BLaER1 treated with 17β-estradiol and CSF1 and Interleukin-3, amounts not matched to agents 10 nM and 100 nM (cell line): ENCODE measurements around the gene PDE11A.
"Not testable (repeated sequence)": the region's sequence is repeated elsewhere in the genome, so short reads cannot be mapped to it uniquely, and the experiment has no call there.

Source experiments
- H3K27ac ChIP-seq, 11 experiments: shearing (Covaris generic); formaldehyde crosslinking; 2 replicates each; pipeline ENCODE4 v1.8.1; 2022
- H3K27me3 ChIP-seq, 11 experiments: shearing (Covaris generic); formaldehyde crosslinking; 2 replicates each; pipeline ENCODE4 v1.8.1; 2022
- H3K36me3 ChIP-seq, 11 experiments: shearing (Covaris generic); formaldehyde crosslinking; 2 replicates each; pipeline ENCODE4 v1.8.1; 2022
- H3K4me1 ChIP-seq, 10 experiments: shearing (Covaris generic); formaldehyde crosslinking; 2 replicates each; pipeline ENCODE4 v1.8.1; 2022
- H3K4me2 ChIP-seq, 11 experiments: shearing (Covaris generic); formaldehyde crosslinking; 2 replicates each; pipeline ENCODE4 v1.8.1; 2022
- H3K4me3 ChIP-seq, 10 experiments: shearing (Covaris generic); formaldehyde crosslinking; 2 replicates each; pipeline ENCODE4 v1.8.1; 2022
- H3K9ac ChIP-seq, 11 experiments: shearing (Covaris generic); formaldehyde crosslinking; 2 replicates each; pipeline ENCODE4 v1.8.1; 2022
- H3K9me3 ChIP-seq, 11 experiments: shearing (Covaris generic); formaldehyde crosslinking; replicated peaks in 1 of 11; 2 replicates each; pipeline ENCODE4 v1.8.1; 2022
- H4K20me1 ChIP-seq, 11 experiments: shearing (Covaris generic); formaldehyde crosslinking; 2 replicates each; pipeline ENCODE4 v1.8.1; 2022
- Cebpa-rat ChIP-seq, 11 experiments: shearing (Covaris generic); IDR thresholded peaks; 2 replicates each; pipeline ENCODE4 v1.8.1; 2022

PDE11A gene

GRCh38 chr2:177808984-177809809, 263.4 kb downstream of the PDE11A start:
- no peak overlapping the region for H3K4me2 ChIP-seq
- H3K36me3 ChIP-seq = no peaks in the 10 kb centered on the region
- no peak overlapping the region for H3K27ac ChIP-seq
- H3K4me1 ChIP-seq = no peaks in the 10 kb centered on the region
- no peaks in the 10 kb centered on the region for H3K27me3 ChIP-seq
- H4K20me1 ChIP-seq = no peaks in the 10 kb centered on the region
- no peak for TF ChIP-seq Cebpa-rat (IDR thresholded peaks at IDR 0.05)
- H3K4me3 ChIP-seq = no peak overlapping the region
- no peak overlapping the region for H3K9ac ChIP-seq
- H3K9me3 ChIP-seq = peaks cover 0 to 11% (median 5%) of the 10 kb centered on the region in 11 experiments; a peak in 9 of 22 replicates

GRCh38 chr2:177806025-177806424, 266.6 kb downstream of the PDE11A start:
- H3K9ac ChIP-seq = no peak overlapping the region
- peaks cover 0 to 11% (median 5%) of the 10 kb centered on the region in 11 experiments; a peak in 9 of 22 replicates for H3K9me3 ChIP-seq
- no peak overlapping the region for H3K27ac ChIP-seq
- H3K36me3 ChIP-seq = no peaks in the 10 kb centered on the region
- no peaks in the 10 kb centered on the region for H4K20me1 ChIP-seq
- no peak for TF ChIP-seq Cebpa-rat (IDR thresholded peaks at IDR 0.05)
- H3K4me1 ChIP-seq = no peaks in the 10 kb centered on the region
- no peak overlapping the region for H3K4me3 ChIP-seq
- H3K27me3 ChIP-seq = no peaks in the 10 kb centered on the region
- H3K4me2 ChIP-seq = no peak overlapping the region

GRCh38 chr2:177799531-177799930, 273.0 kb downstream of the PDE11A start:
- H3K9me3 ChIP-seq = no peaks in the 10 kb centered on the region
- no peaks in the 10 kb centered on the region for H3K27me3 ChIP-seq
- no peak overlapping the region for H3K4me2 ChIP-seq
- no peak for TF ChIP-seq Cebpa-rat (IDR thresholded peaks at IDR 0.05)
- no peak overlapping the region for H3K27ac ChIP-seq
- H3K9ac ChIP-seq = no peak overlapping the region
- H3K4me3 ChIP-seq = no peak overlapping the region
- H3K4me1 ChIP-seq = no peaks in the 10 kb centered on the region
- no peaks in the 10 kb centered on the region for H3K36me3 ChIP-seq
- no peaks in the 10 kb centered on the region for H4K20me1 ChIP-seq

- Histone ChIP-seq H4K20me1 (no peaks in the 10 kb centered on the region), H3K9ac (no peak overlapping the region), H3K4me3 (no peak overlapping the region), H3K4me2 (no peak overlapping the region), H3K36me3 (no peaks in the 10 kb centered on the region), H3K27ac (no peak overlapping the region), H3K27me3 (no peaks in the 10 kb centered on the region), H3K9me3 (no peaks in the 10 kb centered on the region), H3K4me1 (no peaks in the 10 kb centered on the region)
- TF ChIP-seq Cebpa-rat (IDR thresholded peaks at IDR 0.05) = no peak
These were observed 274.8 kb downstream of the PDE11A start for GRCh38 chr2:177797808-177798207.

GRCh38 chr2:177796654-177797415, 275.7 kb downstream of the PDE11A start:
- H3K4me2 ChIP-seq = no peak overlapping the region
- no peaks in the 10 kb centered on the region for H3K27me3 ChIP-seq
- H3K9me3 ChIP-seq = no peaks in the 10 kb centered on the region
- H3K36me3 ChIP-seq = no peaks in the 10 kb centered on the region
- no peaks in the 10 kb centered on the region for H3K4me1 ChIP-seq
- TF ChIP-seq Cebpa-rat (IDR thresholded peaks at IDR 0.05) = no peak
- no peaks in the 10 kb centered on the region for H4K20me1 ChIP-seq
- H3K9ac ChIP-seq = no peak overlapping the region
- no peak overlapping the region for H3K27ac ChIP-seq
- no peak overlapping the region for H3K4me3 ChIP-seq

- H3K4me1 ChIP-seq = no peaks in the 10 kb centered on the region
- no peaks in the 10 kb centered on the region for H3K36me3 ChIP-seq
- no peak overlapping the region for H3K9ac ChIP-seq
- no peak overlapping the region for H3K27ac ChIP-seq
- H3K4me2 ChIP-seq = no peak overlapping the region
- no peaks in the 10 kb centered on the region for H3K27me3 ChIP-seq
- no peak for TF ChIP-seq Cebpa-rat (IDR thresholded peaks at IDR 0.05)
- H4K20me1 ChIP-seq = no peaks in the 10 kb centered on the region
- no peaks in the 10 kb centered on the region for H3K9me3 ChIP-seq
- no peak overlapping the region for H3K4me3 ChIP-seq
These were observed 276.6 kb downstream of the PDE11A start for GRCh38 chr2:177796011-177796410.

GRCh38 chr2:177785143-177785542, 287.4 kb downstream of the PDE11A start:
- peak overlapping the region in 7 of 11 experiments; percentile 61 to 80 (median 73); a peak in 14 of 22 replicates for H3K27ac ChIP-seq
- peak overlapping the region in 7 of 11 experiments; percentile 22 to 69 (median 47); a peak in 8 of 22 replicates for H3K4me2 ChIP-seq
- not testable (repeated sequence) for H3K27me3 ChIP-seq, H3K36me3 ChIP-seq, H3K9me3 ChIP-seq, H4K20me1 ChIP-seq, H3K4me3 ChIP-seq
- H3K9ac ChIP-seq = peak overlapping the region in 1 of 11 experiments; percentile 38; a peak in 1 of 22 replicates
- peaks cover 14 to 31% (median 26%) of the 10 kb centered on the region in 10 experiments for H3K4me1 ChIP-seq

GRCh38 chr2:177784745-177785067, 287.9 kb downstream of the PDE11A start:
- H3K4me1 ChIP-seq = peaks cover 14 to 31% (median 26%) of the 10 kb centered on the region in 10 experiments
- no peaks in the 10 kb centered on the region for H4K20me1 ChIP-seq
- H3K4me3 ChIP-seq = no peak overlapping the region
- TF ChIP-seq Cebpa-rat (IDR thresholded peaks at IDR 0.05) = no peak
- H3K9ac ChIP-seq = peak overlapping the region in 4 of 11 experiments; percentile 28 to 56 (median 38); a peak in 4 of 22 replicates
- no peaks in the 10 kb centered on the region for H3K36me3 ChIP-seq
- peaks cover 0 to 8% (median 0%) of the 10 kb centered on the region in 11 experiments; a peak in 7 of 22 replicates for H3K9me3 ChIP-seq
- no peaks in the 10 kb centered on the region for H3K27me3 ChIP-seq
- H3K4me2 ChIP-seq = peak overlapping the region in 10 of 11 experiments; percentile 22 to 69 (median 44); a peak in 16 of 22 replicates
- peak overlapping the region in 9 of 11 experiments; percentile 12 to 80 (median 70); a peak in 16 of 22 replicates for H3K27ac ChIP-seq
